Kidney (tissue), 14 donors: ENCODE measurements around the gene TMEM167A. TPM values are rescaled to one million over a fixed set of nuclear protein-coding genes. Genes with fewer than 3 reads are reported as not detected.

Experiments used
- DNase-seq, 5 donors: peaks; one replicate each; pipeline ENCODE4 v3.0.0-alpha.2; 2013 to 2020
- FAIRE-seq: peaks from 2 replicates; lab custom pipeline; 2012; peaks lifted over from hg19 to GRCh38; lab: Jason Lieb, UNC
- H3K27ac ChIP-seq, 2 donors: one replicate each; pipeline ENCODE4 v1.7.0; 2013; ENCODE audit warnings: low read depth in 2 of 2, low read length in 2 of 2, inconsistent platforms in 1 of 2
- H3K27me3 ChIP-seq: one replicate; pipeline ENCODE4 v1.7.1; 2013; ENCODE audit warnings: low read length, inconsistent platforms; ENCODE audit not compliant: control insufficient read depth, insufficient read depth
- H3K36me3 ChIP-seq, 3 donors: one replicate each; pipeline versions ENCODE4 v1.7.0 to v1.7.1; 2013; ENCODE audit warnings: low read length in 3 of 3, control low read depth in 1 of 3, inconsistent platforms in 1 of 3; ENCODE audit not compliant: insufficient read depth in 3 of 3, control insufficient read depth in 2 of 3
- H3K4me1 ChIP-seq, 3 donors: one replicate each; pipeline versions ENCODE4 v1.7.0 to v1.7.1; 2013; ENCODE audit warnings: low read length in 3 of 3, inconsistent platforms in 1 of 3, low read depth in 1 of 3; ENCODE audit not compliant: control insufficient read depth in 2 of 3, insufficient read depth in 2 of 3
- H3K4me3 ChIP-seq, 3 donors: one replicate each; pipeline versions ENCODE4 v1.7.0 to v1.8.1; 2013; ENCODE audit warnings: low read length in 3 of 3, control low read depth in 1 of 3, inconsistent platforms in 1 of 3
- H3K9ac ChIP-seq, 3 donors: one replicate each; pipeline versions ENCODE4 v1.7.0 to v1.7.1; 2013; ENCODE audit warnings: low read length in 3 of 3, control low read depth in 1 of 3, inconsistent platforms in 1 of 3
- H3K9me3 ChIP-seq, 3 donors: one replicate each; pipeline versions ENCODE4 v1.7.0 to v1.7.1; 2013; ENCODE audit warnings: low read length in 3 of 3, control low read depth in 1 of 3, inconsistent platforms in 1 of 3; ENCODE audit not compliant: control insufficient read depth in 2 of 3, insufficient read depth in 1 of 3
- CTCF ChIP-seq: IDR thresholded peaks from 3 replicates; pipeline ENCODE4 v1.5.1; 2012; ENCODE audit warnings: mild to moderate bottlenecking, moderate library complexity, borderline replicate concordance; ENCODE audit not compliant: insufficient read depth; ENCODE audit errors: extremely low read depth
- intact Hi-C: fragments of 100-400 bp; cut with DNase I; formaldehyde crosslinking; loops from one replicate; pipeline ENCODE4 v1.11.1; 2022
- polyA plus RNA-seq: library from polyadenylated mRNA; stranded (reverse); fragments of 350-450 nt; fragmentation: Illumina TruSeq; extraction: RNeasy Lipid Tissue Mini Kit (QIAGEN cat#74804); gene quantifications from one replicate; pipeline ENCODE4 v1.2.3, GENCODE V29; 2014; ENCODE audit warnings: low read depth, low replicate concordance; ENCODE audit not compliant: insufficient read depth
- total RNA-seq: library from RNA; stranded (reverse); fragmentation: NEBNext Ultra II Directional; extraction: Animal tissue kit (Norgen Biotek cat#: 25700); gene quantifications from one replicate; pipeline ENCODE4 v1.2.1, GENCODE V29; 2021
- donor health status: control.
- donor health status: control.
- donor health status: control.
- donor health status: control.
- donor health status: control.
- donor health status: DM: yes; HTN: yes; CAD: no.
- donor health status: Normal renal cell carcinoma (clear cell type).

TMEM167A gene
- total and polyA plus RNA-seq, 2 donors from 2014 or later, result 55.3 to 82.0 TPM

GRCh38 chr5:83095163-83095956 is 18.2 kb upstream of the TMEM167A start:
- TF ChIP-seq CTCF, result no peak
- Histone ChIP-seq H3K27me3 (no peaks in the 10 kb centered on the region), H3K4me1 (no peaks in the 10 kb centered on the region), H3K9me3 (peaks cover 0 to 12% (median 0%) of the 10 kb centered on the region in 3 donors), H3K9ac (no peak overlapping the region), H3K27ac (no peak overlapping the region), H3K36me3 (no peaks in the 10 kb centered on the region), H3K4me3 (no peak overlapping the region)
- DNase-seq, result no peak
- FAIRE-seq, result no peak
- intact Hi-C loops, result no loop called here

- H3K36me3 ChIP-seq, result no peaks in the 10 kb centered on the region
- DNase-seq (no peak), FAIRE-seq (no peak)
- H3K4me3 ChIP-seq, result no peak overlapping the region
- no peak for TF ChIP-seq CTCF
- H3K27ac ChIP-seq, result no peak overlapping the region
- H3K27me3 ChIP-seq, result no peaks in the 10 kb centered on the region
- H3K4me1 ChIP-seq, result no peaks in the 10 kb centered on the region
- intact Hi-C loops, result no loop called here
- H3K9me3 ChIP-seq, result peaks cover 0 to 12% (median 0%) of the 10 kb centered on the region in 3 donors
- H3K9ac ChIP-seq, result no peak overlapping the region
Measured at GRCh38 chr5:83093692-83094091, 16.5 kb upstream of the TMEM167A start.

- DNase-seq (no peak), FAIRE-seq (no peak)
- H3K9me3 ChIP-seq, result peaks cover 0 to 12% (median 0%) of the 10 kb centered on the region in 3 donors
- TF ChIP-seq CTCF, result no peak
- no peak overlapping the region for H3K4me3 ChIP-seq
- intact Hi-C loops, result no loop called here
- H3K9ac ChIP-seq, result no peak overlapping the region
- no peaks in the 10 kb centered on the region for H3K36me3 ChIP-seq
- no peak overlapping the region for H3K27ac ChIP-seq
- no peaks in the 10 kb centered on the region for H3K27me3 ChIP-seq
- H3K4me1 ChIP-seq, result no peaks in the 10 kb centered on the region
Measured at GRCh38 chr5:83092619-83093018, 15.4 kb upstream of the TMEM167A start.
